Measurements from ENCODE around the gene C22orf15. TPM values are rescaled to one million over a fixed set of nuclear protein-coding genes. Genes with fewer than 3 reads are reported as not detected.

C22orf15 gene
- total RNA-seq, 1 donor from 2014 or later = not detected

DNA sequence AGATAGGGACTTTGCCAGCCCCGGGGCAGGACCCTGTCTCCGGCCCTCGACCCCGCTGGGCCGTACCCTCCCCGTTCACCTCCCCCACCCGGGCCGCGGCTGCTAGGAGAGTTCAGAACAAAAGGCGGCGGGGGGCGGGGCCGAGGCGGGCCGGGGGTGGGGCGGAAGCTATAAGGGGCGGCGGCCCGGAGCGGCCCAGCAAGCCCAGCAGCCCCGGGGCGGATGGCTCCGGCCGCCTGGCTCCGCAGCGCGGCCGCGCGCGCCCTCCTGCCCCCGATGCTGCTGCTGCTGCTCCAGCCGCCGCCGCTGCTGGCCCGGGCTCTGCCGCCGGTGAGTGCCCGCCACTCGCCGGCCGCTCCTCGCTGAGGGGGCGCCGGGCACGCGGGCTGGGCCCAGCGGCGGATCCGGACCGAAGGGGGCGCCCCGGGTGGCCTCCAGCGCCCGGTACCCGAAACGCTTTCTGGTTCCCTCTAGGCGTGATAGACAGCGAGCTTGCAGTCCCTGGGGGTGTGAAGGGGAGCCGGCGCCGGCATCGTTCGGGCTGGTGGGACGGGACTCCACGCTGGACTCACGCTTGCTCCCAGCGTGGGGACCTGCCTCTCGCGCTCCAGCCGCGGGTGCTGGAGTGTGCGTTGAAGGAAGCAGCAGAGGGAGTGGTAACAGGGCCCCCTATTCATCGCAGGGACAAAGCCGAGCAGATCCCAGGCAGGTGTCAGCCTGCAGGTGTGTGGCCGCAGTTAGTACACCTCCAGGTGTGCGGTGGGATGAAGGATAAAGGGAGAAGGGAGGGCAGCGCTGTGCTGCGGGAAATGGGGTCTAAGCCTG, 10.1 kb downstream of the C22orf15 start, which contains the start of gene MMP11:
MMP11 (plus strand) TSS at position 201 of the 825 bp plus-strand sequence; CDS start at position 223, 22 bp downstream.
- DNase-seq (ENCODE audit: low read depth) = peak; percentile 60

DNA sequence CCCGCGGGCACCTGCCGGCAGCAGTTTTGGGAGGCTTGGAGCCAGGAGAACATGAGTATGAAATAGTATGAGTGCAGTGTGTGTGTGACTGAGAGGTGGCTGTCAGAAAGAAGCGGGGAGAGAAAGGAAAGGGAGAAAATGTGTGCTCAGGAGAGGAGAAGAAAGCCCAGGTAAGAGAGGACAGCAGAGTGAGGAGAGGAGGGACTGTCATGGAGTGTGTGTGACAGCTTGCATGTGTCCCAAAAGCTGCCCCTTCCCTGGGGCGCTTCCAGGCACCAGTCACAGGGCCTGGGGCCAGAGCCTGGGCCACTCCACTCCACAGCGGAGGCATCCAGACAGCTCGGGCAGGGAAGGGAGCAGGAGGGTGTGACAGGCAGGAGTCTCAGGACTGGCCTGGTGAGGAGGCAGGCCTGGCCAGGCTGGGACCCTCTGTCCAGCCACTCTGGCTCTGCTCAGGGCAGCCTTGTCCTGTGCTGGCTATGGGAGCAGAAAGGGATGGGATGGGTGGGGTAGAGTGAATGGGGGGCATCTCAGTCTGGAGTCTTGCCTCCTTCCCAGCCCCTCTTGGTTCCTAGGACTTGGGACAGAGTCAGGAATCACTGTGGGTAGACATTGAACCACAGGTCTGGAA, 10.8 kb downstream of the C22orf15 start:
- DNase-seq (ENCODE audit: low read depth) = peak; percentile 48

DNA sequence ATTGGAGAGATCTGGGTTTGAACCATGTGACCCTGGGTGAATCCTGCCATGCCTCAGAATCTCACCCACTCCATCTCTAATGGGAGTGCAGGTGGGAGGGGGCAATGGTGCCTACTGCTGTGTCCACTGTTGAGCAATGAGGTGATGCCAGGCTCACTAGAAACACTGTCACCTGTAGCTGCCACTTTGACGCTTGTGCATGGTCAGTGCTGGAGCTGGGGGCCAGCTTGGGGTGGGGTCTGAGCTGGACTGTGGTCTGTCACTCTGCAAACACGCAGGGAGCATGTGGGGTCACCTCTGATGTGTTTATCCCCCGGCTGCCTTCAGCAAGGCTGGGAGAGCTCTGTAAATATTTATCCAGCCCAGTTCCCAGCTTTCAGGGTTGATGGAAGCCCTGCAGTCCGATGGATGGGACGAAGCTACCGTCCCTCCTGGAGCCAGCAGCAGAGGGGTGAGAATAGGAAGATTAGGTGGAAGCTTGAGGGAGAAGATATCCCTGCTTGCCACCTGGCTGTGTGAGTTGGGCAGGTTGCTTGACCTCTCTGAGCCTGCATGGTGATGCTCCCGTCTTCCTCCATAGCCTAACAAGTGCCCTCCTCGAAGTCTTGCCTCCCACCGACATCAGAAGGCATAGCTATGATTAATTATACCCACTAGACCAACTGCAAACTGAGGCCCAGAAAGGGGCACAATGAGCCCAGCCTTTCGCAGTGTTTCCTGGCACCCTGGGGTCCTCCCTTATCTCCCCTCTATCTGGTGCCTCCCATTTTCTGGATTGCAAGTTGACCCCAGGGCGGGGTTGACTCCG, 11.5 kb downstream of the C22orf15 start:
- DNase-seq (ENCODE audit: low read depth) = no peak

DNA sequence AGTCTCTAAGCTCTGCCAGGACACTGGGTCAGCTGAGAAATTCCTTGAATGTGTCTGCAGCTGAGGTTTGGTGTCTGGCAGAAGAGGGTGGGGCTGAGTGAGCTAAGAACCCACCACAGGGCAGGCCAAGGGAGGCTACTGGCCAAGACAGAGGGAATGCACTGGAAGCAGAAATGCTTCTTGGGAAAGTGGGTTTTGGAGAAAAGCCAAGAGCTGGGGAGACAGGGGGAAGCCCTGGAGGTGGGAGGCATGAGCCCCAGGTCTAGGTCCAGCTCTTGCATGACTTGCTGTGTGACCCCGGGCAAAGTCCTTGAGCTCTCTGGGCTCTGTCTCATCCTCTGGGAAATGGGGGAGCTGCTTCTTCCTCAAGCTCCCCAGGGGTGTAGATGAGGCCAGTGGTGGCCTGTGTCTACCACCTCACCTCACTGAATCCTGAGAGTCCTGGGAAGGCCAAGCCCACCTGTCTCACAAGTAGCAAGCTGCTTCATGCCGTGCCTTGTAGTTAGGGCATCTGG, 12.2 kb downstream of the C22orf15 start:
- peak; percentile 91 for DNase-seq (ENCODE audit: low read depth)

DNA sequence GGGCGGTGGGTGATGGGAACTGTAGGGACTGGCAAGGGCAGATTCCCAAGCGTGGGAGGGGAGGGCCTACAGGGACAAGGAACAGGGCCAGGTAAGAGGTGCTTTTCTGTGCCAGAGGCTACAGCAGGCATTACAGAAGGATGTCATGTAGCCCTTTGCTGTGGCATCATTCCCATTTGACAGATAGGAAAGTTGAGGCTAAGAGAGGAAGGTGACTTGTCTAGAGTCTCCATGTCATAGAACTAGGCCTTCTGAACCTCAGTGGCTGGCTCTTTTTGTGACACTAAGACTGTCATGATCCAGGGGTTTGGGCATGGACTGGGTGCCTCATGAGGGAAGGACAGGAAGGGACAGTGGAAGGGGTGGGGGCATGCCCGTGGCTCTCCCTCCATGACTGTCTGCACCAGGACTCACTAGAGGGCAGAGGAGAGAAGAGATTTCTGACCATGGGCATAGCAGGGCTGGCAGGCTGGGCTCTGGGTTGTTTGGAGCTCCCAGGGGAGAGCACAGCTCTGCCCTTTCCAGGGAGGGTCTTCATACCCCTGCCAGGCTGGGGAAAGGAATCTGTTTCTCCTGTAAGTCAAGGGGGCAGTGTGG, 13.1 kb downstream of the C22orf15 start:
- DNase-seq (ENCODE audit: low read depth) = peak; percentile 55

DNA sequence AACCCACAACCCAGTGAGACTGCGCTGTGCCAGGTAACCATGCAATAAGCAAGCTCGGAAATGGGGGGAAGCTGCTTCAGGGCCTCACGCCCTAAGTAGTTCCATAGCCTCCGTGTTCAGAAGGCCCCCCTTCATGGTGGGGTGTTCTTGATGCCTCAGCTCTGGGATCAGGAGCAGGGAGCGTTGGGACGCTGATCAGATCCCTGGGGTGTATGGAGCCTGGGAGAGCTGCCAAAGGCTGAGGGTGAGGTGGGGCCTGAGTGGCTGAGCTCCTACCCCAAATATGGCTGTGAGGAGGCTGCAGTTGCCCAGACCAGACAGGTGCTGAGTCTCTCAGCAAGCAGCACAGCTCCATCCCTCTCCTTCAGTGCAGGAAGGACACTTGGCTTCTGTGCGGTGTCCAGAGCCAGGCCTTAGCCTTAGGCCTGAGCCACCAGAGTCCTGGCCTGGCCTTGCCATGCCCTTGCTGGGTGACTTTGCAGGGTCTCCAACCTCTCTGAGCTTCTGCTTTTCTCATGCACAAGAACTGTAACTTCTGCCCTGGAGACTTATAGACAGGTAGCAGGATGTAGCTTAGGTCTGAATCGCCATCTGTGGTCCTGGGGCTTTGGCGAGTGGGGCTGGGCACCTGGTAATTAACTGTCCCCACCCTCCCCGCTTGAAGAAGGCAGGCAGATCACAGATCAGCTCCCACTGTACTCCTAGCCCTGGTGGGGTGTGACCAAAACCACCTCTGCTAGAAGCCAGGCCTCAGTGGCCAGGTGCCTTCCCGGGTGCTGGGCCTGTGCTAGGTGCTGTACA, 15.2 kb downstream of the C22orf15 start:
- DNase-seq (ENCODE audit: low read depth) = peak; percentile 87

DNA sequence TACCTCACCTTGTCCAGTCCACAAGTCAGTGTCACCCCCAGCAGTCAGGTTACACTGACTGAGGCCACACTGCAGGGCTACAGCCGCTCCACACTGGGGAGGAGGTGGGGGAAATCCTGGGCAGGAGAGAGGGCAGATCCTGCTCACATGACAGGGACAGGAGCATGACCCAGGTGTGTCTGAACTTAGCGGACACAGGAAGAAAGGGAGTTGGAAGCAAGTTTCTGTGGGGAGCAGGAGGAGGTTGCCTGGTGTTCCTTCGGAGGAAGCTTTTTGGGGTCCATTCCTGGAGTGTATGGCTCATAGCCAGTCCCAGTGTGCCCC, 15.7 kb downstream of the C22orf15 start:
- no peak for DNase-seq (ENCODE audit: low read depth)

DNA sequence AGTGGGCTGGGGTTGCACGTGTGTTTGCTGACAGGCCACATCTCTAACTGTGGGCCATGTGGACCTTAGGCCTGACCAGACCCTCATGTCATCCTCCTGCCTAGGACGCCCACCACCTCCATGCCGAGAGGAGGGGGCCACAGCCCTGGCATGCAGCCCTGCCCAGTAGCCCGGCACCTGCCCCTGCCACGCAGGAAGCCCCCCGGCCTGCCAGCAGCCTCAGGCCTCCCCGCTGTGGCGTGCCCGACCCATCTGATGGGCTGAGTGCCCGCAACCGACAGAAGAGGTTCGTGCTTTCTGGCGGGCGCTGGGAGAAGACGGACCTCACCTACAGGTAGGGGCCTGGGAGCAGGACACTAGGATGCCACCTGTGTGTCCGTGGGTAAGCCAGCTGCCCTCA, 16.3 kb downstream of the C22orf15 start:
- DNase-seq (ENCODE audit: low read depth) = no peak

DNA sequence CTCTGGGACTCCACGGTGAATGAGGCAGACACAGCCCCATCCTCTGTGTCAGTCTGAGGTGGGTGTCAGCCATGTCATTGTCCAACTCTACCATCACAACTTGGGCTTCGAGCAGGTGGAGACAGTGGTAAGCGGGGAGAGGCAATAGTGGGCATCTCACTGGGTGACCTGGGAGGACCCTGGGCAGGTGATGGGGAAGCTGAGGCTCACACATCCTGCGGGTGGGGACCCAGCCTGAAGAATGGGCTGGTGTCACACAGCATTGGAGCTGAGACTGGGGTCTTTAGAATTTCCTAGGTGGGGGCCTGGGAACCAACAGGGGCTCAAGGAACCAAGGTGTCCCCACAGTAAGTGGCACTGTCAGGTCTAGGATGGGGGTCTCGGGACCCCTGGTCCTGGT, 16.9 kb downstream of the C22orf15 start:
- no peak for DNase-seq (ENCODE audit: low read depth)

DNA sequence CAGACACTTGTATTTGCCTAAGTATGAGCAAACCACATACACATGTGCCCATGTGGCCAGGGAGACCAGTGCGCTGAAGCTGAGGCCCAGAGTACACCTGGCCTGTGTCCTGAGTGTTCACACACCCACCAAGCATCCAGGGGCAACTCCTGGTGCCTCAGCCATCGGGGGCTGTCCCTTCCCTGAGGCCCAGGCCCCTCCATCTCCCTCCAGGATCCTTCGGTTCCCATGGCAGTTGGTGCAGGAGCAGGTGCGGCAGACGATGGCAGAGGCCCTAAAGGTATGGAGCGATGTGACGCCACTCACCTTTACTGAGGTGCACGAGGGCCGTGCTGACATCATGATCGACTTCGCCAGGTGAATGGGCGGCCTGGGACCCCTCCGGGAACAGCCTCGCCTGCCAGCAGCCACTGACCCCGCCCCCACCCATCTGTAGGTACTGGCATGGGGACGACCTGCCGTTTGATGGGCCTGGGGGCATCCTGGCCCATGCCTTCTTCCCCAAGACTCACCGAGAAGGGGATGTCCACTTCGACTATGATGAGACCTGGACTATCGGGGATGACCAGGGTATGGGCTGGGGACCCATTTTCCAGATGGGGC, 17.5 kb downstream of the C22orf15 start:
- no peak for DNase-seq (ENCODE audit: low read depth)

DNA sequence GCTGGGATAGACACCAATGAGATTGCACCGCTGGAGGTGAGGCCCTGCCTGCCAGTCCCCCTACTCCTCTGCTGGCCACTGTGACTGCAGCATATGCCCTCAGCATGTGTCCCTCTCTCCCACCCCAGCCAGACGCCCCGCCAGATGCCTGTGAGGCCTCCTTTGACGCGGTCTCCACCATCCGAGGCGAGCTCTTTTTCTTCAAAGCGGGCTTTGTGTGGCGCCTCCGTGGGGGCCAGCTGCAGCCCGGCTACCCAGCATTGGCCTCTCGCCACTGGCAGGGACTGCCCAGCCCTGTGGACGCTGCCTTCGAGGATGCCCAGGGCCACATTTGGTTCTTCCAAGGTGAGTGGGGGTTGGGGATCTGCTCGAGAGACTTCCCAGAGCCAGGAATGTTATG, 18.3 kb downstream of the C22orf15 start:
- no peak for DNase-seq (ENCODE audit: low read depth)

DNA sequence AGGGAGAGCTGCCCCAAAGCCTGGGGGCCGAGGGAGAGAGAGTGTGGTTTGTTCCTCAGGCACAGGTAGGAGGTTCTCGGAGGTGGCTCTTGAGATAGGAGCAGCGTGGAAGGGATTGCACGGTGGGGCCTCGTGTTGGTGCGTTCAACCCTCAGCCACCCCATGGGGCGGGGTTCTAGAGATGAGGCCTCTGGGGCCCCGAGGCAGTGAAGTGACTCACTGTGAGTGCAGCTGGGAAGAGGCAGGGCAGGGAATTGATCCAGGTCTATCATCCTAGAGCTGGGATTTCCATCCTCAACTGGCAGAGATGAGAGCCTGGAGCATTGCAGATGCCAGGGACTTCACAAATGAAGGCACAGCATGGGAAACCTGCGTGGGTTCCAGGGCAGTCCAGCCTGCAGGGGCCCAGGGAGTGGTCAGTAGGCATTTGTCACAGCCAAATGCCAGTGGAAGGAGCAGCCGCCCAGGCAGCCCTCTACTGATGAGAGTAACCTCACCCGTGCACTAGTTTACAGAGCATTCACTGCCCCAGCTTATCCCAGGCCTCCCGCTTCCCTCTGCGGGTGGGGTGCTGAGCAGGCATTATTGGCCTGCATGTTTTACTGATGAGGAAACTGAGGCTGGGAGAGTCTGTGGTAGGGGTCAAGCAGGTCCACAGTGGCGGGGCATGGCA, 18.9 kb downstream of the C22orf15 start:
- DNase-seq (ENCODE audit: low read depth) = peak; percentile 75

DNA sequence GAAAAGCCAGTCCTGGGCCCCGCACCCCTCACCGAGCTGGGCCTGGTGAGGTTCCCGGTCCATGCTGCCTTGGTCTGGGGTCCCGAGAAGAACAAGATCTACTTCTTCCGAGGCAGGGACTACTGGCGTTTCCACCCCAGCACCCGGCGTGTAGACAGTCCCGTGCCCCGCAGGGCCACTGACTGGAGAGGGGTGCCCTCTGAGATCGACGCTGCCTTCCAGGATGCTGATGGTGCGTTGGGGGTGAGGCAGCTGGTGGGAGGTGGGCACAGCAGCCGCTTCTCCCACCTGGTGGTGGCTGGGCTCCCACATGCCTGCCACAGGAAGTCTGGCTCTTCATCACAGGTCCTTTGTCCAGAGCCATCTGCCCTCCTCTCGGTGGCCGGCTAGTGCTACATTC, 19.5 kb downstream of the C22orf15 start:
- DNase-seq (ENCODE audit: low read depth) = no peak

DNA sequence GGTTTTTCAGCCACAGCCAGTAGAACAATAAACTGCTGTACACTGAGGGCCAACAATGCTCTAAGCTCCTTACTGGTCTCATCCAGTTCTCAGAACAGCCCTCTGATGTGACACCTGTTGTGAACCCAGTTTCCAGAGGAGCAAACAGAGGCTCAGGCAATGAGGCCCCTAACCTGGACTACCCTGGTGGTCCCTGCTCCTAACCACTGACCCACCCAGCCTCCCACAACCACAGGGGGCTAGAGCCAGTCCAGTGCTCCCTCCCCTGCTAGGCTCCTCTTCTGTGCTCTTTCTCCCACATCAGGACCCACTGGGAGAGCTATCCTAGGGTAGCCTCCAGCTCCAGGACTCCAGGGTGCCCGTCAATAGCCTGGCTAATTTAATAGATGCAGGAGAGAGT, 19.9 kb downstream of the C22orf15 start:
- DNase-seq (ENCODE audit: low read depth) = no peak

DNA sequence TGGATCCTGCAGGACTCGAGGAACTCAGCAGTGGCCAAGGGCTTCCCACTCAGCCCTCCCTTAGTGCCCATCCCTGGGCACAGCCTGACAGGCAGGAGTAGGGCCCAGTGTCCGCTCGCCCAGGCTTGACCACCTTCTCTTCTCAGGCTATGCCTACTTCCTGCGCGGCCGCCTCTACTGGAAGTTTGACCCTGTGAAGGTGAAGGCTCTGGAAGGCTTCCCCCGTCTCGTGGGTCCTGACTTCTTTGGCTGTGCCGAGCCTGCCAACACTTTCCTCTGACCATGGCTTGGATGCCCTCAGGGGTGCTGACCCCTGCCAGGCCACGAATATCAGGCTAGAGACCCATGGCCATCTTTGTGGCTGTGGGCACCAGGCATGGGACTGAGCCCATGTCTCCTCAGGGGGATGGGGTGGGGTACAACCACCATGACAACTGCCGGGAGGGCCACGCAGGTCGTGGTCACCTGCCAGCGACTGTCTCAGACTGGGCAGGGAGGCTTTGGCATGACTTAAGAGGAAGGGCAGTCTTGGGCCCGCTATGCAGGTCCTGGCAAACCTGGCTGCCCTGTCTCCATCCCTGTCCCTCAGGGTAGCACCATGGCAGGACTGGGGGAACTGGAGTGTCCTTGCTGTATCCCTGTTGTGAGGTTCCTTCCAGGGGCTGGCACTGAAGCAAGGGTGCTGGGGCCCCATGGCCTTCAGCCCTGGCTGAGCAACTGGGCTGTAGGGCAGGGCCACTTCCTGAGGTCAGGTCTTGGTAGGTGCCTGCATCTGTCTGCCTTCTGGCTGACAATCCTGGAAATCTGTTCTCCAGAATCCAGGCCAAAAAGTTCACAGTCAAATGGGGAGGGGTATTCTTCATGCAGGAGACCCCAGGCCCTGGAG, 20.7 kb downstream of the C22orf15 start:
- peak; percentile 56 for DNase-seq (ENCODE audit: low read depth)

DNA sequence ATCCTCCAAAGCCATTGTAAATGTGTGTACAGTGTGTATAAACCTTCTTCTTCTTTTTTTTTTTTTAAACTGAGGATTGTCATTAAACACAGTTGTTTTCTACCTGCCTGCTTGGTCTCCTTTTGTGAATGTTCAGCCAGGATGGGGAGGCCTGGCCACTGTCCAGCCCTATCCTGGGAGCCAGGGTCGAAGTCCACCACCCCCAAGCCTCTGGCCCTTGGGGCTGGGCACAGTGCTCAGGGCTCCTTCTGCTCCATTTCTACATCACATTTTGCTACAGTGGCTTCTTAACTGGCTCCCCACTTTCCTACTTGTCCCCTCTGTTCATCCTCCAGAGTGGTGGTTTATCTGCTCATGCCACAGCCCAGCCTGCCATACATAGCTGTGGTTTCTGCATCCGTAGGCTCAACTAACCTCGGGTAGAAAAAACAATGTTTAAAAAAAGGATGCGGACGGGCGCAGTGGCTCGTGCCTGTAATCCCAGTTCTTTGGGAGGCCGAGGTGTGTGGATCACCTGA, 21.5 kb downstream of the C22orf15 start:
- peak; percentile 93 for DNase-seq (ENCODE audit: low read depth)

DNA sequence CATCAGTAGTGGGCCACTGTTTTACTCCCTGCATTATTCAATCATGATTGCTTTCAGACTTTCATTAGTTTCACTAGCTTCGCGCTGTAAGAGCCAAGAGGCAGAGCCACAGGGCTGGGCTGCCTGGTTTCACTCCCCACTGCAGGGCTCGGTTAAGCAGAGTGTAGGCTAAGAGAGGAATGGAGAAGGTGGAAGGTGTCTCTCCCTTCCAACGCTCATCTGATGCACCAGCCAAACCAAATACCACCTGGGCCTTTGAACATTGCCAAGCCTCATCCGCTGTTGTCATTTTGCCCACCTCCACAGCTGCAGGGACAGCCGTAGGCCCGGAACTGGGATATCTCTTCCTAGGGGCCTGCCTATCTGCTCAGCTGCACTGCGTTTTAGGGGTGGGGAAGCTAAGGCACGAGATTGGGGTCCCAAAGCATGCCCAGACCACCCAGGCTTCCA, 23.5 kb downstream of the C22orf15 start:
- no peak for DNase-seq (ENCODE audit: low read depth)

Data from myocyte (in vitro differentiated cells).